Measurements from ENCODE around the gene ATXN1L.

Gene ATXN1L

GRCh38 chr16:71853413-71853812 lies 7.6 kb downstream of the ATXN1L start:
- Histone ChIP-seq H3K9me3 (ENCODE audit: control insufficient read depth, insufficient read depth, low read length) (no peaks in the 10 kb centered on the region), H3K27ac (ENCODE audit: low read depth, low read length) (0 out of 2 replicates have a peak overlapping the region, but pooled peaks have one; percentile 2), H3K4me1 (ENCODE audit: control insufficient read depth, low read length) (peaks cover 24% of the 10 kb centered on the region), H3K4me3 (ENCODE audit: low read length) (peak overlapping the region; percentile 30), H4K20me1 (ENCODE audit: control insufficient read depth, insufficient read depth, low read depth, low read length) (peaks cover 21% of the 10 kb centered on the region), H3F3A (ENCODE audit: control insufficient read depth, insufficient read depth) (no peaks in the 10 kb centered on the region), H3K9me2 (replicated peaks; ENCODE audit: control insufficient read depth, low read length) (no peaks in the 10 kb centered on the region), H3K79me2 (ENCODE audit: control insufficient read depth, low read length) (peaks cover 48% of the 10 kb centered on the region), H3K27me3 (ENCODE audit: control insufficient read depth, low read length) (no peaks in the 10 kb centered on the region), H3K36me3 (ENCODE audit: control insufficient read depth, low read length) (peaks cover 69% of the 10 kb centered on the region), H3K4me2 (ENCODE audit: low read length) (peak overlapping the region; percentile 68)
- TF ChIP-seq EZH2phosphoT487 (IDR thresholded peaks at IDR 0.05; ENCODE audit: borderline replicate concordance, low read length) (no peak), CTCF (IDR thresholded peaks at IDR 0.05; ENCODE audit: low read depth, low read length, poor library complexity, severe bottlenecking) (no peak)

GRCh38 chr16:71854369-71854948 lies 8.7 kb downstream of the ATXN1L start:
- Histone ChIP-seq H3K4me2 (ENCODE audit: low read length) (no peak overlapping the region), H3K4me3 (ENCODE audit: low read length) (no peak overlapping the region), H3F3A (ENCODE audit: control insufficient read depth, insufficient read depth) (no peaks in the 10 kb centered on the region), H3K36me3 (ENCODE audit: control insufficient read depth, low read length) (peaks cover 68% of the 10 kb centered on the region), H3K9me3 (ENCODE audit: control insufficient read depth, insufficient read depth, low read length) (no peaks in the 10 kb centered on the region), H3K9me2 (replicated peaks; ENCODE audit: control insufficient read depth, low read length) (no peaks in the 10 kb centered on the region), H3K79me2 (ENCODE audit: control insufficient read depth, low read length) (peaks cover 46% of the 10 kb centered on the region), H3K27me3 (ENCODE audit: control insufficient read depth, low read length) (no peaks in the 10 kb centered on the region), H3K4me1 (ENCODE audit: control insufficient read depth, low read length) (peaks cover 24% of the 10 kb centered on the region), H3K27ac (ENCODE audit: low read depth, low read length) (no peak overlapping the region), H4K20me1 (ENCODE audit: control insufficient read depth, insufficient read depth, low read depth, low read length) (peaks cover 21% of the 10 kb centered on the region)
- TF ChIP-seq EZH2phosphoT487 (IDR thresholded peaks at IDR 0.05; ENCODE audit: borderline replicate concordance, low read length) (no peak), CTCF (IDR thresholded peaks at IDR 0.05; ENCODE audit: low read depth, low read length, poor library complexity, severe bottlenecking) (no peak)

GRCh38 chr16:71855937-71856662 lies 10.3 kb downstream of the ATXN1L start:
- Histone ChIP-seq H3K27ac (ENCODE audit: low read depth, low read length) (no peak overlapping the region), H3K4me1 (ENCODE audit: control insufficient read depth, low read length) (peaks cover 24% of the 10 kb centered on the region), H3K9me3 (ENCODE audit: control insufficient read depth, insufficient read depth, low read length) (no peaks in the 10 kb centered on the region), H3K4me2 (ENCODE audit: low read length) (no peak overlapping the region), H3K79me2 (ENCODE audit: control insufficient read depth, low read length) (peaks cover 46% of the 10 kb centered on the region), H4K20me1 (ENCODE audit: control insufficient read depth, insufficient read depth, low read depth, low read length) (peaks cover 21% of the 10 kb centered on the region), H3K4me3 (ENCODE audit: low read length) (no peak overlapping the region), H3K36me3 (ENCODE audit: control insufficient read depth, low read length) (peaks cover 59% of the 10 kb centered on the region), H3K27me3 (ENCODE audit: control insufficient read depth, low read length) (no peaks in the 10 kb centered on the region), H3F3A (ENCODE audit: control insufficient read depth, insufficient read depth) (no peaks in the 10 kb centered on the region), H3K9me2 (replicated peaks; ENCODE audit: control insufficient read depth, low read length) (no peaks in the 10 kb centered on the region)
- TF ChIP-seq CTCF (IDR thresholded peaks at IDR 0.05; ENCODE audit: low read depth, low read length, poor library complexity, severe bottlenecking) (no peak), EZH2phosphoT487 (IDR thresholded peaks at IDR 0.05; ENCODE audit: borderline replicate concordance, low read length) (no peak)
